HG03575 (cell line): ENCODE results near the gene NRG3.
"Not testable (repeated sequence)": the region's sequence is repeated elsewhere in the genome, so short reads cannot be mapped to it uniquely, and the experiment has no call there.

Experiments used
- ATAC-seq: cut with Tn5 transposase; IDR thresholded peaks from one replicate; pipeline ENCODE4 v1.9.1; 2021; ENCODE audit not compliant: unreplicated experiment, insufficient number of reproducible peaks, low FRiP score; ENCODE audit errors: extremely low read depth

The NRG3 gene

GRCh38 chr10:82660986-82661385, 786.0 kb downstream of the NRG3 start:
- no peak for ATAC-seq

- ATAC-seq = no peak
Observed at GRCh38 chr10:82661701-82662100, 786.7 kb downstream of the NRG3 start.

- ATAC-seq = no peak
Observed at GRCh38 chr10:82668221-82668895, 793.4 kb downstream of the NRG3 start.

GRCh38 chr10:82674036-82674435, 799.0 kb downstream of the NRG3 start:
- ATAC-seq = no peak

GRCh38 chr10:82677932-82678331, 802.9 kb downstream of the NRG3 start:
- not testable (repeated sequence) for ATAC-seq

- not testable (repeated sequence) for ATAC-seq
Observed at GRCh38 chr10:82678451-82678850, 803.5 kb downstream of the NRG3 start.

- ATAC-seq = no peak
Observed at GRCh38 chr10:82680608-82681007, 805.6 kb downstream of the NRG3 start.

GRCh38 chr10:82683945-82684344, 809.0 kb downstream of the NRG3 start:
- ATAC-seq = no peak

GRCh38 chr10:82685087-82685486, 810.1 kb downstream of the NRG3 start:
- ATAC-seq = no peak

GRCh38 chr10:82691211-82691610, 816.2 kb downstream of the NRG3 start:
- ATAC-seq = no peak

- no peak for ATAC-seq
Observed at GRCh38 chr10:82692458-82692857, 817.5 kb downstream of the NRG3 start.

GRCh38 chr10:82721831-82722230, 846.8 kb downstream of the NRG3 start:
- ATAC-seq = no peak

GRCh38 chr10:82722273-82722672, 847.3 kb downstream of the NRG3 start:
- ATAC-seq = no peak

GRCh38 chr10:82736305-82736704, 861.3 kb downstream of the NRG3 start:
- no peak for ATAC-seq

GRCh38 chr10:82737549-82737948, 862.6 kb downstream of the NRG3 start:
- ATAC-seq = no peak

GRCh38 chr10:82738592-82738991, 863.6 kb downstream of the NRG3 start:
- no peak for ATAC-seq

- no peak for ATAC-seq
Observed at GRCh38 chr10:82742478-82742877, 867.5 kb downstream of the NRG3 start.

GRCh38 chr10:82742898-82743297, 867.9 kb downstream of the NRG3 start:
- no peak for ATAC-seq

GRCh38 chr10:82750538-82750937, 875.5 kb downstream of the NRG3 start:
- ATAC-seq = no peak

GRCh38 chr10:82757397-82757796, 882.4 kb downstream of the NRG3 start:
- no peak for ATAC-seq

GRCh38 chr10:82757901-82758300, 882.9 kb downstream of the NRG3 start:
- no peak for ATAC-seq
